Measurements from ENCODE around the gene TUBA3C.

DNA sequence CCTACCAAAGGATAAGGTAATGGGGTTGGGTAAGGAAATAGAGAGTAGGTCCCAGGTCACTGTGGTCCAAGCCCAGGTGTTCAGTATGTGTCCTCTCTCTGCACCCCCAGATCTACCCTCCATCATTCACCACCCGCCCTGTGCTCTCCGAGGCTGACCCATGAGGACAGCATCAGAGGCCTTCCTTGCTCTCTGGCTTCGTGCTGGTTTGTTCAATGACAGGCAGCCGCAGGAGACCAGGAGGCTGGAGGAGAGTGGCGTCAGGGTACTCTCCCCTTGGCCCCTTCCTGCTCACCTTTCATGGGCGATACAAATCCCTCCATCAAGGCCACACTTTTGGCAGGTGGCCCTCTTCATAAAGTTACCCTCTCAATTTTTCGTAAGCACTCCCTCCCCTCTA is 1.7 kb downstream of the TUBA3C start:
- TF ChIP-seq, protein P1, sequence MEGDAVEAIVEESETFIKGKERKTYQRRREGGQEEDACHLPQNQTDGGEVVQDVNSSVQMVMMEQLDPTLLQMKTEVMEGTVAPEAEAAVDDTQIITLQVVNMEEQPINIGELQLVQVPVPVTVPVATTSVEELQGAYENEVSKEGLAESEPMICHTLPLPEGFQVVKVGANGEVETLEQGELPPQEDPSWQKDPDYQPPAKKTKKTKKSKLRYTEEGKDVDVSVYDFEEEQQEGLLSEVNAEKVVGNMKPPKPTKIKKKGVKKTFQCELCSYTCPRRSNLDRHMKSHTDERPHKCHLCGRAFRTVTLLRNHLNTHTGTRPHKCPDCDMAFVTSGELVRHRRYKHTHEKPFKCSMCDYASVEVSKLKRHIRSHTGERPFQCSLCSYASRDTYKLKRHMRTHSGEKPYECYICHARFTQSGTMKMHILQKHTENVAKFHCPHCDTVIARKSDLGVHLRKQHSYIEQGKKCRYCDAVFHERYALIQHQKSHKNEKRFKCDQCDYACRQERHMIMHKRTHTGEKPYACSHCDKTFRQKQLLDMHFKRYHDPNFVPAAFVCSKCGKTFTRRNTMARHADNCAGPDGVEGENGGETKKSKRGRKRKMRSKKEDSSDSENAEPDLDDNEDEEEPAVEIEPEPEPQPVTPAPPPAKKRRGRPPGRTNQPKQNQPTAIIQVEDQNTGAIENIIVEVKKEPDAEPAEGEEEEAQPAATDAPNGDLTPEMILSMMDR (conservative IDR thresholded peaks at IDR 0.05; ENCODE audit: low read depth in 2 of 2): no peak
- TF ChIP-seq EZH2 (IDR thresholded peaks at IDR 0.05; ENCODE audit: low read depth, unreplicated experiment) (no peak), EZH2phosphoT487 (IDR thresholded peaks at IDR 0.05; ENCODE audit: unreplicated experiment) (no peak), POLR2AphosphoS5 (IDR thresholded peaks at IDR 0.05; ENCODE audit: low read depth) (no peak), ZNF114 (CRISPR knock-in tag; IDR thresholded peaks at IDR 0.05) (no peak)
- TF ChIP-seq, protein P2, sequence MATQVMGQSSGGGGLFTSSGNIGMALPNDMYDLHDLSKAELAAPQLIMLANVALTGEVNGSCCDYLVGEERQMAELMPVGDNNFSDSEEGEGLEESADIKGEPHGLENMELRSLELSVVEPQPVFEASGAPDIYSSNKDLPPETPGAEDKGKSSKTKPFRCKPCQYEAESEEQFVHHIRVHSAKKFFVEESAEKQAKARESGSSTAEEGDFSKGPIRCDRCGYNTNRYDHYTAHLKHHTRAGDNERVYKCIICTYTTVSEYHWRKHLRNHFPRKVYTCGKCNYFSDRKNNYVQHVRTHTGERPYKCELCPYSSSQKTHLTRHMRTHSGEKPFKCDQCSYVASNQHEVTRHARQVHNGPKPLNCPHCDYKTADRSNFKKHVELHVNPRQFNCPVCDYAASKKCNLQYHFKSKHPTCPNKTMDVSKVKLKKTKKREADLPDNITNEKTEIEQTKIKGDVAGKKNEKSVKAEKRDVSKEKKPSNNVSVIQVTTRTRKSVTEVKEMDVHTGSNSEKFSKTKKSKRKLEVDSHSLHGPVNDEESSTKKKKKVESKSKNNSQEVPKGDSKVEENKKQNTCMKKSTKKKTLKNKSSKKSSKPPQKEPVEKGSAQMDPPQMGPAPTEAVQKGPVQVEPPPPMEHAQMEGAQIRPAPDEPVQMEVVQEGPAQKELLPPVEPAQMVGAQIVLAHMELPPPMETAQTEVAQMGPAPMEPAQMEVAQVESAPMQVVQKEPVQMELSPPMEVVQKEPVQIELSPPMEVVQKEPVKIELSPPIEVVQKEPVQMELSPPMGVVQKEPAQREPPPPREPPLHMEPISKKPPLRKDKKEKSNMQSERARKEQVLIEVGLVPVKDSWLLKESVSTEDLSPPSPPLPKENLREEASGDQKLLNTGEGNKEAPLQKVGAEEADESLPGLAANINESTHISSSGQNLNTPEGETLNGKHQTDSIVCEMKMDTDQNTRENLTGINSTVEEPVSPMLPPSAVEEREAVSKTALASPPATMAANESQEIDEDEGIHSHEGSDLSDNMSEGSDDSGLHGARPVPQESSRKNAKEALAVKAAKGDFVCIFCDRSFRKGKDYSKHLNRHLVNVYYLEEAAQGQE (IDR thresholded peaks at IDR 0.05; ENCODE audit: unreplicated experiment): no peak
